Measurements from ENCODE around the gene USPL1.
A peak's percentile ranks its signal among the peaks of the same experiment; 100 is the strongest.

Gene USPL1

DNA sequence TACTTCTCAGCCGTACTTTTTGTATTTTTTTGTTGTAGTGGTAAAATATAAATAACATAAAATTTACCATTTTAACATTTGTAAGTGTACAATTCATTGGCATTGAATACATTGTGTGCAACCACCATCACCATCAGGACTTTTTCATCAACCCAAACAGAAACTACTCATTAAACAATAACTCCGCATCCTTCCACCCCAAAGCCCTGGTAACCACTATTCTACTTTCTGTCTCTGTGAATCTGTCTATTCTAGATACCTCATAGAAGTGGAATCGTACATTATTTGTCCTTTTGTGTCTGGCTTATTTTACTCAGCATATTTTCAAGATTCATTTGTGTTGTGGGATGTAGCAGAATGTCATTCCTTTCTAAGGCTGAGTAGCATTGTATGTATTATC is 38.5 kb downstream of the USPL1 start:
- DNase-seq (ENCODE audit: low read depth in 2 of 2), result no peak

DNA sequence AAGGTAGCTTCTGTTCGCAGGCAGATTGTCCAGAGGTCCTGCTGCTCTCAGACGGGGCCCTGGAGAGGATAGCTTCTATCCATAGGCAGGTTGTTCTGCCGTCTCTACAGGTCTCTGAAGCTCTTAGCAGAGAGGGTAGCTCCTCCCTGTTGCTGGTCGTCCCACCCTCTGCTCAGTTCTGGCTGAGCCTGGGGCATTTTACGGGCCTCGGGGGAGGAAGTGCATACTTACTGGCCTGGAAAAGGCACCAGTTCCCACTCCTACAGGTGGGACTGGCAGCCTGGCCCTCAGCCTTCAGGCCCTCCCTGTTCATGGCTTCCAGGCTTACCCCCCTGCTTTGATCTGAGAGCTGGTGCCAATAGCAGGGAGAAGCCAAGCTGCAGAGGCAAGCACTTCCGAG is 42.3 kb downstream of the USPL1 start:
- DNase-seq (ENCODE audit: low read depth in 2 of 2), result no peak

DNA sequence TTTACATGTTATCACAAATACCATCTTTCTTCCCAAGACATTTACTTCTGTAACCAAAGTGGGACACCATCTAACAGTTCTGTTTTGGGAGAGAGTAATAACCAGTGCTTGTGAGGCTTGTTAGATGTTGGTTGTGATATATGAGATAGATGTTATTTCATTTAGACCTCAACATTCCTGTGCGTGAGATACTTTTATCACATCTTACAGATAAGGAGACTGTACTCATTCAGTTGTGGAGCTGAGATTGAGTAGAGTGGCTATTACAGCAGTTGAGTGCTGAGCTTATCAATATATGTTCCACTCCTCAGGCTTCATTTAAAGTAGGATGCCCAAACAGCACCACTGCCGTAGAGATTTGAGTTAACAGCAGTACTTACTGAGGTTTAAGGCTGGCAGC is 43.1 kb downstream of the USPL1 start:
- no peak for DNase-seq (ENCODE audit: low read depth in 2 of 2)

- no peak for DNase-seq (ENCODE audit: low read depth in 2 of 2)
Measured at GRCh38 chr13:30664689-30665275, 47.1 kb downstream of the USPL1 start.

- DNase-seq (ENCODE audit: low read depth in 2 of 2), result no peak
Measured at GRCh38 chr13:30665638-30666037, 47.9 kb downstream of the USPL1 start.

DNA sequence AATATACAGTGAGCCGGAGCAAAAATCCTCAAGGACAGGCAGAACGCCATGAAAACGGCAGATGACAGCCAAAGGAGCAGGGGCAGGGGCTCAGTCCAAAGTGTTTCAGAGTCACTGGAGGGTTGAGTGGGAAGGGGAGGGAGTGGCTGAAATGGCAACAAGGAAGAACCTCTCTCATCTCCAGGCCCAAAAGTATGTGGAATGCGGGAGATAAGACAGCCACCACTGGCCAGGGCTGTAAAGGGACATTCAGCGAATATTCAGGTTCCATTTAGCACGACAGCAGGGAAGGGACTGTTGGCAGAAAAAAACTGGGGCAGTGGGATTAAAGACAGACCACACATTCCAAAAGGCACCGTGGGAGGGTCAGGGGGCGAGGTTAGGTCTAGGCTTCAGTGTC is 48.4 kb downstream of the USPL1 start:
- no peak for DNase-seq (ENCODE audit: low read depth in 2 of 2)

GRCh38 chr13:30667014-30667413 is 49.3 kb downstream of the USPL1 start:
- no peak for DNase-seq (ENCODE audit: low read depth in 2 of 2)

- no peak for DNase-seq (ENCODE audit: low read depth in 2 of 2)
Measured at GRCh38 chr13:30668312-30668711, 50.6 kb downstream of the USPL1 start.

DNA sequence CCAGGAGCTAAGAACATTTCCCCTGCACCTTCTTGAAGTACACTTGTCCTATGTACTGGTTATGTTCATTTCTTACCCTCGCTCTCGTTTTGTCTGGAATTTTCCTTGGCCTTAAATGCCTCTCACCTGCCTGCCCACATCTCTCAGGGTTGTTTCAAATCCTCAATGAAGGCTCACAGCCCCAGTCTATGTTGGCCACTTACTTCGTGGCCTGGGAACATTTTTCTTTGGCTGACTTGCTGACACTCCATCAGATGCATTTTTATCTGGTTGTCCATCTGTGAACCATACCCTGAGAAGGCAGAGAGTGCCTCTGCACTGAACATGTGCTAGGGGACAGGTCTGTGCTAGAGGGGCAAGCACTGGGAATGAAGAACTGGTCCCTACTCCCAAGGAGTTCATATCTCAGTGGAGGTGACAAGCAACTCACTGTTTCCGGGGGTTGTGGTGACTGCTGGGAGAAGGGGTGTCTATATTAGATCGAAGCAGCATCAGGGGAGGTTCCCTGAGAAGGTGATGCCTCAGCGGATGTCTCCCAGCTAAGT is 53.6 kb downstream of the USPL1 start:
- DNase-seq (ENCODE audit: low read depth in 2 of 2), result no peak

GRCh38 chr13:30673669-30674521 is 56.2 kb downstream of the USPL1 start:
- peak; percentile 52 to 58 for DNase-seq (ENCODE audit: low read depth in 2 of 2)

DNA sequence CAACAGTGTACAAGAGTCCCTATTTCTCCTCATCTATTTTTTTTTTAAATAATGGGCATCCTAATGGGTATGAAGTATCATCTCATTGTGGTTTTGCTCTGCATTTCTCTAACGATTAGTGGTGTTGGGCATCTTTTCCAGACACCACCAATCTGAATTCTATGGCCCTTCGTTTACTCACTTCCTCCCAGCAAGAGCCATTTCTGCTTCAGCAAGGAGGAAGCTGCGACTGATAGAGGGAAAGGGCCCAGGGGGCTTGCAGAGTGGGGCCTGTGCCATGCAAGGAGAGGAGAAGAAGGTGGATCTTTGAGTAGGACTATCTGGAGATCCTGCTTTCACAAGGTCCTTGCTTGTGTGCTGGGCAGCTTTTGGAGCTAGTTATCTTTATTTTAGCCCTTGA is 58.0 kb downstream of the USPL1 start:
- no peak for DNase-seq (ENCODE audit: low read depth in 2 of 2)

DNA sequence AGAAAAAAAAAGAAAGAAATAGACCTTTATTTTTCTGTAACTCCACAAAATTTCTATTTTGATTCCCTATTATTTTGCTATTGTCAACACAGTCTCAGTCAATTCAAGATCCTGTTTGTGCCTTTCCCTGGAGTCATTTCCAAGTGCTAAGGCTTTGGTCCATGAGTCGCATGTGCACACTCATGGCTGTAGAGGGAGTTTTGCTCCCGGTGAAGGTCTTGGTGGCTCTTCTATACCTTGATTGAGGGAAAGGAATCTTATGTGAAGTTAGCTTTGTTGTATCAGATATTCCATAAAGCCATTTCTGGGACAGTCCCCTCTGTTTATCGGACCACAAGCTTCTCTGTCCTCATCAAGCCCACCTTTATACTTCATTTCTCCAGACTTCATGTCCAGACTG is 59.0 kb downstream of the USPL1 start:
- DNase-seq (ENCODE audit: low read depth in 2 of 2), result no peak

GRCh38 chr13:30679483-30680330 is 62.0 kb downstream of the USPL1 start:
- DNase-seq (ENCODE audit: low read depth in 2 of 2), result no peak

DNA sequence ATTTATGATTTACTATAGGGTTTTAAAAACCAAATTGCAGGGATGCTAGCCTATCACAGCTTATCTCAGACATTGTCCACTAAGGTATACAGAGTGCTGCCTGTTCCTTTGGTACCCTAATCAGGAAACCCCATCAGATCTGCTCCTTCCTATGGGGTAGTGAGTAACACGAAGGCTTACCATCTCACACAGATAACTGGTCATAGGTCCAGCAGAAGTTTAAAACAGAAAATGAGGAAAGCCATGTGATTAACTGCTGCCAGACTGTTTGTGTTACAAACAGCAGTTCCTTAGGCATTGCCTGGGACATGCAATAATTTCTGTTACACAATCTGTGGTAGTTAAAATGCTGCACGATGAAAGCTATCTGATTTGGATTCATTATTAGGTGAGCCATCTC is 64.1 kb downstream of the USPL1 start:
- DNase-seq (ENCODE audit: low read depth in 2 of 2), result no peak

DNA sequence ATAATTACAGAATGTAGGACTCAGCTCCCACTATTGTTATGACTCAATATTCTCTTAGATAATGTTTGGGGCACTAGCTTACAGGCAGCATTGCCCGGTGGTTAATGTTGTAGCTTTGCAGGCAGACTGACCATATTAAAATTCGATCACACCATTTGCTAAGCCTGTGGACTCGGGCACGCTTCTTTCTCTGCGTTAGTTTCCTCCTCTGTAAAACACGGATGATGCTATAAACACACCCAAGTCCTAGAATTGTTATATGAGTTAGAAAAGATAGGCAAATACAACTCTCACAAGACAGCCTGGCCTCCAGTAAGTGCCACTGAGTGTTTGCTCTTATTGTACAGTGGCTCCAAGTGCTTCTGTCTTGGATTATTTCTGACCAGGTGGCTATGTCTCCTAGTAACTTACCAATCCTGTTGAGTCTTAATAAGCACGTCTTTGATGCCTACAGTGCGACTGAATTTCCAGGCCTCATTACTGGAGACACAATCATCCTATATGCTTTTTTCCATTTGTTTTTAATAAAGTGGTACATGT is 67.7 kb downstream of the USPL1 start:
- no peak for DNase-seq (ENCODE audit: low read depth in 2 of 2)

GRCh38 chr13:30685987-30686386 is 68.3 kb downstream of the USPL1 start:
- DNase-seq (ENCODE audit: low read depth in 2 of 2), result no peak

DNA sequence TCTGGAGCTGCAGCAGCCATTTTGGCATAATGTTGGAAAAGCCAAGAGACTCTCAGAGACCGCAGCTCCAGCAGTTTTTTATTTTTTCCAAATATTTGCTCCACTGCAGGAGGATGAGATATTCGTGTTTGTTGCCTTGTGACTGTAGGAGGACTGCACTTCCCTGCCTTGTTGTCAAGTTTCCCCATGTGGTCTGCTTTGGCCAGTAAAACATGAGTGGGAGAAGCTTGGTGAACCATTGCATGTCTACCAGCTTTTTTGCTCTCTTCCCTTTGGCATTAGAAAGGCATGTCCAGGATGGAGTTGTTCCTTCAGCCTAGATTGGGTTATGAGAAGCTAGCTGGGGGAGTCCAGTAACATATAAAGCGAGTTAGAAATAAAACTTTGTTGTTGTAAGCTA is 69.9 kb downstream of the USPL1 start:
- DNase-seq (ENCODE audit: low read depth in 2 of 2), result no peak

- no peak for DNase-seq (ENCODE audit: low read depth in 2 of 2)
Measured at GRCh38 chr13:30689752-30690151, 72.0 kb downstream of the USPL1 start.

DNA sequence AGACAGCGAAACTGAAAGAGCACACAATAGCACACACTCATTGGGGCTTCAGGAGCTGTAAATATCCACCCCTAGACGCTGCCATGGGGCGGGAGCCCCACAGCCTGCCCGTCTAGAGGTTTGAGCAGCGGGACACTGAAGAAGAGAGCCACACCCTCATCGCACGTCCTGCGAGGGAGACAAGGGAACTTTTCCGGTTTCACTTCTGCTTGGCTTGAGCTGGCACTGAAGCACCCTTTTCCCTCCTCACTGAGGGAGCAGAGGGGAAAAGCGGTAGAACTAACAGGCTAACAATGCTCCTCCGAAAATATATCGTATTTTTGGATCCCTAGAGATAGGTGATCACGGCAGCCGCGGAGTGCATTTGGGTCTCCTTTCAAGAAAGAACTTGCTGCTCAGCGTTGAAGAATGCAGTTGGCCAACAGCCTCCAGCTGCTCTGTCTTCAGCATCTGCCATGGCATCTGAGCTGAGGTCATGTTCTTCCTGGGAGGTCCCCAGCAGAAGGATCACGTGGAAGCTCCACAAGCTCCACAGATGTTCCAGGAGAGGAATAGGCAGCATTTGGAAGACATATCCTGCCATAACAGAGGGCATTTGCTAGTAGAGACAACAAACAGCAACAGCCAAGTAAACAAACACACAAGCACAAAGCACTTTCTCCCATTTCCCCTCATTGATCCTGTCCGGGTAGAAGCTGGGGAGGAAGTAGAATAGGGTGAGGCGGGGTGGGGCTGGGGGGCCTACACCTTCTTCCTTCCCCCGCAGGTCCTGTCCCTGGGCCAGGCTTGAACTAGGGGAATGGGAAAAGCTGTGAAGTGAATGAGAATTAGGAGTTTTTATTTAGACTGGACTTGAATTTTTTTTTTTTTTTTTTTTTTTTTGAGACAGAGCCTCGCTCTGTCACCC is 72.8 kb downstream of the USPL1 start:
- DNase-seq (ENCODE audit: low read depth in 2 of 2), result peak; percentile 94 to 95

- no peak for DNase-seq (ENCODE audit: low read depth in 2 of 2)
Measured at GRCh38 chr13:30692113-30692512, 74.4 kb downstream of the USPL1 start.

Data from fibroblast of skin of left biceps (primary cell).